Body of pancreas (tissue), 4 donors: Measurements from ENCODE around the gene TMEM271.

ENCODE experiments used
- POLR2A ChIP-seq, 3 donors: fragments of 450-650 bp; IDR thresholded peaks; one replicate each; pipeline ENCODE4 v1.6.1; 2016; ENCODE audit warnings: antibody characterized with exemption in 3 of 3, mild to moderate bottlenecking in 2 of 3
- TF ChIP-seq, protein P1 (sequence below), 7 experiments: fragments of 450-650 bp in 4 of 7; fragments of 200-600 bp in 3 of 7; sonication (generic) in 3 of 7; IDR thresholded peaks; one replicate each; pipeline ENCODE4 v1.5.1; 2016 to 2019; ENCODE audit warnings: antibody characterized with exemption in 7 of 7

DNA sequence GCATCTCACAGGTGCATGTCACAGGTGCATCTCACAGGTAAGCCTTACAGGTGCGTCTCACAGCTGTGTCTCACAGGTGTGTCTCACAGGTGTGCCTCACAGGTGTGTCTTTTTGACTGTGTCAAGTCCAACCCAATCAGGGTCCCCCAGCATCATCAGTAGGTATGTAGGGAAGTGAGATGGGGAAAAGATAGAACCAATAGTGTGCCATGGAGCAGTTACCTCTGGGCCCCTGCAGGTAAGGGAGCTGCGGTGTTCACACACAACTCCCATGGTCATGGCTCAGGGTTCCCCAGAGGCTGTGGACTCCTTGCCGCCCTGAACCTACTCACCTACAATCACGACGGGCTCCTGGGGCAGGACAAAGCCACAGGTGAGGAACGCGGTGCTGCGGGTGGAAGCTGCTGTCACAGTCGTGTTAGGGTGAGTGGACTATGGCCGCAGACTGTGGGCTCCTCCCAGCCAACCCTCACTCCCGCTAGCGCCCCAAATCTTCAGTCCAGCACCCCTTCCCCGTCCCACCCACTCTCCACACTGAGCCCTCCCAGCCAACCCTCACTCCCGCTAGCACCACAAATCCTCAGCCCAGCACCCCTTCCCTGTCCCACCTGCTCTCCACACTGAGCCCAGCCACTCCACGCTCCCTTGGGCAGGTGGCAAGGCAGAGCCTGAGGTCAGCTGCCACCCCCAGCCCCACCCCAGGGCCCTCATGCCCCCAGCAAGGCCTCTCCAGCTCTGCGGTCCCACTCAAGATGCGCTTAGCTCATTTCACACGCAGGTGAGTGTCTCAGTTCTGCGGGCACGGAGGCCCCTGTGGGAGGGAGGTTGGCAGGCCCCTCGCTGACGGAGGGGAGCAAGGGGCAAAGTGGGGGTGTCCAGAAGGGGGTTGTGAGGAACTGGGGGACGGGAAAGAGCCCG, 47.2 kb upstream of the TMEM271 start:
- TF ChIP-seq, protein P1, sequence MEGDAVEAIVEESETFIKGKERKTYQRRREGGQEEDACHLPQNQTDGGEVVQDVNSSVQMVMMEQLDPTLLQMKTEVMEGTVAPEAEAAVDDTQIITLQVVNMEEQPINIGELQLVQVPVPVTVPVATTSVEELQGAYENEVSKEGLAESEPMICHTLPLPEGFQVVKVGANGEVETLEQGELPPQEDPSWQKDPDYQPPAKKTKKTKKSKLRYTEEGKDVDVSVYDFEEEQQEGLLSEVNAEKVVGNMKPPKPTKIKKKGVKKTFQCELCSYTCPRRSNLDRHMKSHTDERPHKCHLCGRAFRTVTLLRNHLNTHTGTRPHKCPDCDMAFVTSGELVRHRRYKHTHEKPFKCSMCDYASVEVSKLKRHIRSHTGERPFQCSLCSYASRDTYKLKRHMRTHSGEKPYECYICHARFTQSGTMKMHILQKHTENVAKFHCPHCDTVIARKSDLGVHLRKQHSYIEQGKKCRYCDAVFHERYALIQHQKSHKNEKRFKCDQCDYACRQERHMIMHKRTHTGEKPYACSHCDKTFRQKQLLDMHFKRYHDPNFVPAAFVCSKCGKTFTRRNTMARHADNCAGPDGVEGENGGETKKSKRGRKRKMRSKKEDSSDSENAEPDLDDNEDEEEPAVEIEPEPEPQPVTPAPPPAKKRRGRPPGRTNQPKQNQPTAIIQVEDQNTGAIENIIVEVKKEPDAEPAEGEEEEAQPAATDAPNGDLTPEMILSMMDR (IDR thresholded peaks at IDR 0.05), result no peak
- TF ChIP-seq POLR2A (IDR thresholded peaks at IDR 0.05), result no peak
